Measurements from ENCODE around the gene ZNF546. TPM values are rescaled to one million over a fixed set of nuclear protein-coding genes. Genes with fewer than 3 reads are reported as not detected.
"Not testable (repeated sequence)": the region's sequence is repeated elsewhere in the genome, so short reads cannot be mapped to it uniquely, and the experiment has no call there.

ZNF546 gene
- total and polyA plus RNA-seq, 2 donors (not counting 1 experiment from before 2014, with no cell fraction given) = 1.8 to 15.7 TPM

DNA sequence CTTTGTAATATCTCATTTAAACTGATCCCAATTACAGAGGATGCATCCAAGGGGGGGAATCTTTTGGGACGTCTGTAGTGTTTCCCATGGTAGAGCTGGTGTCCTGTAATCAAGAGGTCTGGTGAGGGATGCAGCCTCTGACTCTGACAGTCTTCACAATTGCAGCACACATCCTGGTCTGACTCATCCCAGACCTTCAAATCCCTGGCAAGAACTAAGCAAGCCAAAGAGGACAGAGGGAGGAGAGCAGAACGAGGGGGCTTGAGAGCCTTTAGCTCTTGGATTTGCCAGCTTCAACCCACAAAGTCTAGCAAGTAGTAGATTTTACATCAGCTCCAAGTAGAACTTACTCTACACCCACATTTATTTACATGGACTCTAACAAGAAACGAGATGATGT is 45.2 kb upstream of the ZNF546 start:
- no peaks in the 10 kb centered on the region for H3K36me3 ChIP-seq (replicated peaks in 1 of 2; ENCODE audit: control extremely low read depth in 1 of 2, control insufficient read depth in 1 of 2, extremely low read depth in 1 of 2, insufficient read depth in 2 of 2, low read length in 1 of 2)
- ChIA-PET CTCF (interaction anchor here (1.1 to 1.3 kb wide), 2 partner anchors 10 to 19 kb away, joined by 3 to 11 read pairs; partner anchors contain the start of gene PSMC4), POLR2A (interaction anchor here (0.6 to 1.3 kb wide), 2 partner anchors 9 to 21 kb away, joined by 5 read pairs; no protein-coding TSS in a partner anchor)
- no peak overlapping the region for H2AFZ ChIP-seq (ENCODE audit: insufficient read depth, low read depth, low read length, poor library complexity, severe bottlenecking)
- no peak for TF ChIP-seq EZH2 (IDR thresholded peaks at IDR 0.05; ENCODE audit: borderline replicate concordance, insufficient read depth, low read depth, low read length, poor library complexity, severe bottlenecking)
- TF ChIP-seq, protein P1, sequence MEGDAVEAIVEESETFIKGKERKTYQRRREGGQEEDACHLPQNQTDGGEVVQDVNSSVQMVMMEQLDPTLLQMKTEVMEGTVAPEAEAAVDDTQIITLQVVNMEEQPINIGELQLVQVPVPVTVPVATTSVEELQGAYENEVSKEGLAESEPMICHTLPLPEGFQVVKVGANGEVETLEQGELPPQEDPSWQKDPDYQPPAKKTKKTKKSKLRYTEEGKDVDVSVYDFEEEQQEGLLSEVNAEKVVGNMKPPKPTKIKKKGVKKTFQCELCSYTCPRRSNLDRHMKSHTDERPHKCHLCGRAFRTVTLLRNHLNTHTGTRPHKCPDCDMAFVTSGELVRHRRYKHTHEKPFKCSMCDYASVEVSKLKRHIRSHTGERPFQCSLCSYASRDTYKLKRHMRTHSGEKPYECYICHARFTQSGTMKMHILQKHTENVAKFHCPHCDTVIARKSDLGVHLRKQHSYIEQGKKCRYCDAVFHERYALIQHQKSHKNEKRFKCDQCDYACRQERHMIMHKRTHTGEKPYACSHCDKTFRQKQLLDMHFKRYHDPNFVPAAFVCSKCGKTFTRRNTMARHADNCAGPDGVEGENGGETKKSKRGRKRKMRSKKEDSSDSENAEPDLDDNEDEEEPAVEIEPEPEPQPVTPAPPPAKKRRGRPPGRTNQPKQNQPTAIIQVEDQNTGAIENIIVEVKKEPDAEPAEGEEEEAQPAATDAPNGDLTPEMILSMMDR (IDR thresholded peaks at IDR 0.05) = no peak
- H3K4me1 Mint-ChIP-seq = peaks cover 68% of the 10 kb centered on the region
- peak overlapping the region; percentile 84 for H3K4me3 Mint-ChIP-seq
- peak overlapping the region; percentile 92 for H3K27ac Mint-ChIP-seq
- peak overlapping the region; percentile 38 for H3K9ac ChIP-seq (ENCODE audit: low read length)
- no peaks in the 10 kb centered on the region for H4K20me1 ChIP-seq (ENCODE audit: control insufficient read depth, insufficient read depth, low read length, poor library complexity, severe bottlenecking)
- no peak for DNase-seq
- no peaks in the 10 kb centered on the region for H3K27me3 ChIP-seq (replicated peaks in 1 of 4; ENCODE audit: control extremely low read depth in 1 of 4, control insufficient read depth in 3 of 4, insufficient read depth in 4 of 4, low read length in 3 of 4)
- peaks cover 3% of the 10 kb centered on the region for H3K9me3 Mint-ChIP-seq (ENCODE audit: insufficient read depth)
- H3K4me1 ChIP-seq (ENCODE audit: control insufficient read depth in 2 of 2, insufficient read depth in 2 of 2, low read length in 2 of 2) = peaks cover 75 to 84% of the 10 kb centered on the region in 2 donors
- intact Hi-C loops (cut with micrococcal nuclease) = loop anchor here (2.0 kb wide), 1 partner anchor 15 kb away; no protein-coding TSS in a partner anchor
- peak overlapping the region in 3 of 5 experiments; percentile 3 to 23 (median 7) for H3K4me3 ChIP-seq (ENCODE audit: control extremely low read depth in 1 of 5, extremely low read depth in 1 of 5, insufficient read depth in 1 of 5, low read depth in 2 of 5, low read length in 4 of 5)
- H3K79me2 ChIP-seq (ENCODE audit: control insufficient read depth, insufficient read depth, low read length) = peaks cover 44% of the 10 kb centered on the region
- WGBS (ENCODE audit: insufficient coverage) = no CpG with 5 or more reads among the region's 3 CpGs
- H3K4me2 ChIP-seq (replicated peaks; ENCODE audit: low read depth, low read length, poor library complexity, severe bottlenecking) = peak overlapping the region; percentile 74
- H3K27me3 Mint-ChIP-seq = no peaks in the 10 kb centered on the region
- no peak for ATAC-seq (ENCODE audit: low read depth)
- peaks cover 0 to 16% (median 0%) of the 10 kb centered on the region in 3 donors for H3K9me3 ChIP-seq (ENCODE audit: control extremely low read depth in 1 of 3, control insufficient read depth in 2 of 3, insufficient read depth in 1 of 3, low read length in 2 of 3)
- H3K27ac ChIP-seq (ENCODE audit: low read length in 2 of 2) = peak overlapping the region; percentile 92 to 97

DNA sequence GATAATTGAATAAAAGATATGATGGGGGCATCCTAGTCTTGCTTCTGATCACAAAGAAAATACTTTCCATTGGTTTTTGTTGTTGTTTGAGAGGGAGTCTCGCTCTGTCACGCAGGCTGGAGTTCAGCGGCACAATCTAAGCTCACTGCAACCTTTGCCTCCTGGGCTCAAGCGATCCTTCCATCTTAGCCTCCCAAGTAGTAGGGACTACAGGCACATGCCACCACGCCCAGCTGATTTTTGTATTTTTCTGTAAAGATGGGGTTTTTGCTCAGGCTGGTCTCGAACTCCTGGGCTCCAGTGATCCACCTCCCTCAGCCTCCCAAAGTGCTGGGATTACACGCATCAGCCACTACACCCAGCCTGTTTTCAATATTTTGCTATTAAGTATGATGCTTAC is 42.9 kb upstream of the ZNF546 start:
- peak overlapping the region; percentile 83 for H3K4me3 Mint-ChIP-seq
- Histone ChIP-seq H3K4me1 (ENCODE audit: control insufficient read depth in 2 of 2, insufficient read depth in 2 of 2, low read length in 2 of 2) (peaks cover 72 to 74% of the 10 kb centered on the region in 2 donors), H3K36me3 (replicated peaks in 1 of 2; ENCODE audit: control extremely low read depth in 1 of 2, control insufficient read depth in 1 of 2, extremely low read depth in 1 of 2, insufficient read depth in 2 of 2, low read length in 1 of 2) (no peaks in the 10 kb centered on the region), H3K27ac (ENCODE audit: low read length in 2 of 2) (peak overlapping the region; percentile 92 to 97), H3K4me3 (ENCODE audit: control extremely low read depth in 1 of 5, extremely low read depth in 1 of 5, insufficient read depth in 1 of 5, low read depth in 2 of 5, low read length in 4 of 5) (peak overlapping the region in 1 of 5 experiments; percentile 27), H3K27me3 (replicated peaks in 1 of 4; ENCODE audit: control extremely low read depth in 1 of 4, control insufficient read depth in 3 of 4, insufficient read depth in 4 of 4, low read length in 3 of 4) (no peaks in the 10 kb centered on the region), H3K9ac (ENCODE audit: low read length) (peak overlapping the region; percentile 38), H3K79me2 (ENCODE audit: control insufficient read depth, insufficient read depth, low read length) (peaks cover 29% of the 10 kb centered on the region), H4K20me1 (ENCODE audit: control insufficient read depth, insufficient read depth, low read length, poor library complexity, severe bottlenecking) (no peaks in the 10 kb centered on the region), H3K9me3 (ENCODE audit: control extremely low read depth in 1 of 3, control insufficient read depth in 2 of 3, insufficient read depth in 1 of 3, low read length in 2 of 3) (peaks cover 0 to 11% (median 0%) of the 10 kb centered on the region in 3 donors), H2AFZ (ENCODE audit: insufficient read depth, low read depth, low read length, poor library complexity, severe bottlenecking) (no peak overlapping the region), H3K4me2 (replicated peaks; ENCODE audit: low read depth, low read length, poor library complexity, severe bottlenecking) (peak overlapping the region; percentile 74)
- peaks cover 3% of the 10 kb centered on the region for H3K9me3 Mint-ChIP-seq (ENCODE audit: insufficient read depth)
- ATAC-seq (ENCODE audit: low read depth) (peak; percentile 26), DNase-seq (no peak)
- no peaks in the 10 kb centered on the region for H3K27me3 Mint-ChIP-seq
- CTCF ChIA-PET = interaction anchor here (0.9 to 1.9 kb wide), 6 partner anchors 12 to 111 kb away, joined by 3 to 63 read pairs (median 4); partner anchors contain the start of gene PSMC4
- TF ChIP-seq EZH2 (IDR thresholded peaks at IDR 0.05; ENCODE audit: borderline replicate concordance, insufficient read depth, low read depth, low read length, poor library complexity, severe bottlenecking) = no peak
- TF ChIP-seq, protein P1 (IDR thresholded peaks at IDR 0.05) = no peak
- no CpG with 5 or more reads among the region's 7 CpGs for WGBS (ENCODE audit: insufficient coverage)
- intact Hi-C loops (cut with micrococcal nuclease) = loop anchor here (1.0 to 2.0 kb wide), 3 partner anchors 13 to 17 kb away; no protein-coding TSS in a partner anchor
- POLR2A ChIA-PET = interaction anchor here (0.5 to 1.7 kb wide), 4 partner anchors 15 to 617 kb away, joined by 3 to 29 read pairs (median 4); partner anchors contain the start of genes DYRK1B and PSMC4
- H3K4me1 Mint-ChIP-seq = peaks cover 70% of the 10 kb centered on the region
- peak overlapping the region; percentile 92 for H3K27ac Mint-ChIP-seq

DNA sequence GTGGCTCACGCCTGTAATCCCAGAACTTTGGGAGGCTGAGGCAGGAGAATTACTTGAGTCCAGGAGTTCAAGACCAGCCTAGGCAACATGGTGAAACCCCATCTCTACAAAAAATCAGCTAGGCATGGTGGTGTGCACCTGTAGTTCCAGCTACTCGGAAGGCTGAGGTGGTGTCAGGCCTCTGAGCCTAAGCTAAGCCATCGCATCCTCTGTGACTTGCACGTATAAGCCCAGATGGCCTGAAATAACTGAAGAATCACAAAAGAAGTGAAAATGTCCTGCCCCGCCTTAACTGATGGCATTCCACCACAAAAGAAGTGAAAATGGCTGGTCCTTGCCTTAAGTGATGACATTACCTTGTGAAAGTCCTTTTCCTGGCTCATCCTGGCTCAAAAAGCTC is 39.0 kb upstream of the ZNF546 start:
- H2AFZ ChIP-seq (ENCODE audit: insufficient read depth, low read depth, low read length, poor library complexity, severe bottlenecking); H3K9me3 ChIP-seq (ENCODE audit: control extremely low read depth in 1 of 3, control insufficient read depth in 2 of 3, insufficient read depth in 1 of 3, low read length in 2 of 3); H3K79me2 ChIP-seq (ENCODE audit: control insufficient read depth, insufficient read depth, low read length); H3K27me3 Mint-ChIP-seq; intact Hi-C loops (cut with micrococcal nuclease); H3K4me3 ChIP-seq (ENCODE audit: control extremely low read depth in 1 of 5, extremely low read depth in 1 of 5, insufficient read depth in 1 of 5, low read depth in 2 of 5, low read length in 4 of 5); DNase-seq; H3K9ac ChIP-seq (ENCODE audit: low read length); H3K4me2 ChIP-seq (replicated peaks; ENCODE audit: low read depth, low read length, poor library complexity, severe bottlenecking); H3K27me3 ChIP-seq (replicated peaks in 1 of 4; ENCODE audit: control extremely low read depth in 1 of 4, control insufficient read depth in 3 of 4, insufficient read depth in 4 of 4, low read length in 3 of 4); H4K20me1 ChIP-seq (ENCODE audit: control insufficient read depth, insufficient read depth, low read length, poor library complexity, severe bottlenecking); H3K9me3 Mint-ChIP-seq (ENCODE audit: insufficient read depth); ATAC-seq (ENCODE audit: low read depth); H3K36me3 ChIP-seq (replicated peaks in 1 of 2; ENCODE audit: control extremely low read depth in 1 of 2, control insufficient read depth in 1 of 2, extremely low read depth in 1 of 2, insufficient read depth in 2 of 2, low read length in 1 of 2); H3K27ac ChIP-seq (ENCODE audit: low read length in 2 of 2): not testable (repeated sequence)
- CTCF ChIA-PET = interaction anchor here (2.0 to 3.1 kb wide), 2 partner anchors 11 to 13 kb away, joined by 7 to 15 read pairs; partner anchors contain the start of gene PSMC4
- Mint-ChIP-seq H3K27ac (peak overlapping the region; percentile 24), H3K4me1 (peaks cover 53% of the 10 kb centered on the region), H3K4me3 (peak overlapping the region; percentile 33)
- 43% methylated on average over 4 of the region's 5 CpGs for WGBS (ENCODE audit: insufficient coverage)
- H3K4me1 ChIP-seq (ENCODE audit: control insufficient read depth in 2 of 2, insufficient read depth in 2 of 2, low read length in 2 of 2) = peaks cover 45 to 51% of the 10 kb centered on the region in 2 donors
- POLR2A ChIA-PET = interaction anchor here (0.7 to 1.2 kb wide), 2 partner anchors 8 to 11 kb away, joined by 5 read pairs; no protein-coding TSS in a partner anchor
